GM23248 (cell line): ENCODE measurements around the gene TPK1.
"Not testable (repeated sequence)": the region's sequence is repeated elsewhere in the genome, so short reads cannot be mapped to it uniquely, and the experiment has no call there.

Source experiments
- EZH2 ChIP-seq: fragments of 200-600 bp; sonication (generic); IDR thresholded peaks from 2 replicates; pipeline ENCODE4 v1.6.1; 2018; ENCODE audit warnings: antibody characterized with exemption, mild to moderate bottlenecking; ENCODE audit not compliant: insufficient read depth, poor library complexity, severe bottlenecking
- EZH2phosphoT487 ChIP-seq: fragments of 200-600 bp; sonication (generic); IDR thresholded peaks from 2 replicates; pipeline ENCODE4 v1.6.1; 2018; ENCODE audit warnings: antibody characterized with exemption, moderate library complexity, mild to moderate bottlenecking, low read depth; ENCODE audit not compliant: insufficient read depth

GRCh38 chr7:144427539-144427938, 408.3 kb downstream of the TPK1 start:
- TF ChIP-seq EZH2, EZH2phosphoT487: not testable (repeated sequence)
